GM23248 (cell line): ENCODE measurements around the gene ZNF22.

ENCODE experiments used
- EZH2 ChIP-seq: fragments of 200-600 bp; sonication (generic); IDR thresholded peaks from 2 replicates; pipeline ENCODE4 v1.6.1; 2018; ENCODE audit warnings: antibody characterized with exemption, mild to moderate bottlenecking; ENCODE audit not compliant: insufficient read depth, poor library complexity, severe bottlenecking
- EZH2phosphoT487 ChIP-seq: fragments of 200-600 bp; sonication (generic); IDR thresholded peaks from 2 replicates; pipeline ENCODE4 v1.6.1; 2018; ENCODE audit warnings: antibody characterized with exemption, moderate library complexity, mild to moderate bottlenecking, low read depth; ENCODE audit not compliant: insufficient read depth

DNA sequence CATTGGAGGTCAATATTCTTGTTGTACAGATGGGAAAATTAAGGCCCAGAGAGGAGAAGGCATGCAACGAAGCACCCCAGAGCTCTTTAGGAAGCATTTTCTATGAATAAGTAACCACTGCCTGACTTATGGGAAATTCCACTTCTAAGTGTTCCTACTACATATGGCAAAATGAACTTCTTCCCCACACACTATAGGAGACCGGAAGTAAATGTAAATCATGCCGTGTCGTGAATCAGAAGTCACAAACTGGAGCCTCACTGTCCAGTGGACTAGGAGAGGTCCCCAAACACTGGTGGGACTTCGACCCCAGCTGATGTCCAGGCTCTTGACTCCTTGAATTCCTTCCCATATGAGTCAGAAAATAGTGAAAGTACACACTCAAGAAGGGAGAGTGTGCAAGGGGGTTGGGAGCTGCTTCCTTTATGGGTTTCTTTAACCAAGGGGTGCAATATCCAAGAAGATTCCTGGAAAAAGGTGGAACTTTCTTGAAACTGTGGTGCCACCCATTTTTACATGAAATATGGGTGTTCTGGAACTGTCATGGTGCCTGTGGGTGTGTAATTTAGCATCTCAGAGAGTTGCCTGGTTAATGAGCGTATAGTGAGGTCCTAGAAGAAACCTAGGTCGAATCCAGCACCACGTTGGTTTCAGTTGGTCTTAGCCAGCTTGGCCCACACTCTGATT, 34.5 kb upstream of the ZNF22 start:
- TF ChIP-seq EZH2 (no peak), EZH2phosphoT487 (no peak)
